ENCODE data around the gene GMPR2. TPM values are rescaled to one million over a fixed set of nuclear protein-coding genes. Genes with fewer than 3 reads are reported as not detected.
A peak's percentile ranks its signal among the peaks of the same experiment; 100 is the strongest.

The GMPR2 gene
- total and polyA plus RNA-seq, 11 donors: 23.9 to 55.9 (median 31.5) TPM

DNA sequence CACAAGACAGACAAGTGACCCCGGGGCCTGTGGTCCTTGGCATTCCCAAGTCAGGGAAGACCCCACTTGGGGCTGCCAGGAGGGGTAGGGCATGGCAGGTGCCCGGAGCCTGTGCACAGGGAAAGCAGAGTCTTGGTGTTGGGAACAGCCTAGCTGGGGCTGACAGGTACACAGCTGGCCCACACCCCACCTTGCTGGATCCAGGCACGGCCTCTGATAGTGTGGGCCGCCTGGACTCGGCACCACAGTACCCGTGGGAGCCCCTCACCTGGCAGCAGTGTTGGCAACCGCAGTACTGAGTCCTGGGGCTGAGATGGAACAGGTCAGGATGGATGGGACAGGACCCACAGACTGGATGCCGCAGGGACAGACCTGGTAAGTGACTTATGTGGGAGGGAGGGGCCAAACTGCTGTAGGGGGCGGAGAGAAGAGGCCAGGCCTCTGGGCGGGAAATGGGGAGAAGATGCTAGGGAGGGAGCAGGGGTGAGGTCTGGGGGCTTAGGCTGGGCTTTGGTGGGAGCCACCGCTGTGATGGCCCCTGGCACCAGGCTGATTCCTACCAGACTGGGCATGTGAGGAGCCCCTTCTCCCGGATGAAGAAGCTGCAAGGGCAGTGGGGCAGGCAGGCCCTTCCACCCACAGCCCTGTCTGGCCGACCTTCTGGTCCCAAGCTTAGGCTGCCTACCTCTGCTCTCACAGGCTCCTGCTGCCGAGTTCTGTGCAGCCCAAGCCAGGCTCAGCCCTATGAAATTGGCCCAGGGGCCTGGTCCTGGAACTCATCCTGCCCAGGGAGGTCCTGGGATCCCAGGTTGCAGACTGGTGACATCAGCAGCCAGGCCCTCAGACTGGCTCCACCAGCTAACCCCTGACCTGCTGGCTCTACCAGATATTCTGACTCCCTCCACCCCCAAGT is 30.3 kb downstream of the GMPR2 start, which contains the start of gene TGM1:
TGM1 (minus strand) TSS at position 357 of the 913 bp plus-strand sequence. CDS start 825 bp downstream, outside the sequence.
- Histone ChIP-seq H3K27me3 (no peaks in the 10 kb centered on the region), H3K9me3 (no peaks in the 10 kb centered on the region), H3K4me1 (no peaks in the 10 kb centered on the region), H3K27ac (no peak within 1 kb of the TSS), H3K4me3 (no peak within 1 kb of the TSS), H3K36me3 (peaks cover 0 to 32% (median 22%) of the 10 kb centered on the region in 9 donors)
- intact Hi-C loops (cut with DNase I): no loop called here
- DNase-seq (peak in 1 of 5 donors; percentile 14), ATAC-seq (no peak)
- TF ChIP-seq CTCF (IDR thresholded peaks at IDR 0.05) (no peak), POLR2A (IDR thresholded peaks at IDR 0.05) (no peak)
- WGBS, 4 donors: 86 to 89% (median 87%) methylated on average over 13 to 14 of the region's 14 CpGs

DNA sequence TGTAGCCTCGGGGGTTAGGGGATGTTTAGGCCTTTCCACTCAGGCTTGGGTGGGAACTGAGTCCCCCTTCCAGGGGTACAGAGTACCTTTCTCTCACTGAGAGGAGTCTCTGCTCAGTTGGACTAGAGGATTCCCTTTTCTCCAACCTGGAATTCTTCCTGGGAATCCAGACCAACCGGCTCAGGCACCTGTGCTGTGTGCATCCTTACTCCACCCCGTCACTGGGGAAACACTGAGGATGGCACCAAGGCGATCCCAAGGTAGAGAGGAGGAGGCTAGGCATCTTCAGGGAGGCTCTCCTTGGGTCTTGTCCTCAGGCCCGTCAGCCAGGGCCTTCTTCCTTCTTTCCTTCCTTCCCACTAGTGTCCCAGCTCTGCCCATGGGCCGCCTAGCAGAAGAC is 31.1 kb downstream of the GMPR2 start:
- ATAC-seq (no peak), DNase-seq (no peak)
- Histone ChIP-seq H3K9me3 (no peaks in the 10 kb centered on the region), H3K4me1 (no peaks in the 10 kb centered on the region), H3K27ac (no peak overlapping the region), H3K4me3 (no peak overlapping the region), H3K27me3 (no peaks in the 10 kb centered on the region), H3K36me3 (peaks cover 0 to 40% (median 23%) of the 10 kb centered on the region in 9 donors)
- TF ChIP-seq CTCF (IDR thresholded peaks at IDR 0.05) (no peak), POLR2A (IDR thresholded peaks at IDR 0.05) (no peak)
- 75 to 86% (median 80%) methylated on average over 6 of the region's 6 CpGs for WGBS, 4 donors
- intact Hi-C loops (cut with DNase I): no loop called here

DNA sequence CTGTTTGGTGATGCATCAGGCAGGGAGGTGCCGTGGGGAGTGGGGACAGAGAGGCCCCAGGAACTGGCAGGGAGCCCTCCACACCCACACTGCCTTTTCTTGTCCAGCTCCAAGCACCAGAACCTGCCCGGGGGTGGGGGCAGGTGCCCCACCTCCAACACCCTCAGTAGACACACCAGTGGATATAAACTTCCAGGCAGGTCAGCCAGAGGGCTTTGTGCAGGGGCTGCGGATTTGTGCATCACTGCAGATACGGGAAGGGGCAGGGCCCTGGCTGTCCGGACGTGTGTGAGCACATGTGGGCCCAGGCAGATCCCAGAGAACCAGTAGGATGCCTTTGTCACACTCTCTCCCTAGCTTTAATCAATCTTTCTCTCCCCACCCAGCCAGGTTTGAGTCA is 31.6 kb downstream of the GMPR2 start:
- Histone ChIP-seq H3K9me3 (no peaks in the 10 kb centered on the region), H3K27ac (no peak overlapping the region), H3K4me1 (no peaks in the 10 kb centered on the region), H3K4me3 (no peak overlapping the region), H3K36me3 (peaks cover 0 to 44% (median 26%) of the 10 kb centered on the region in 9 donors), H3K27me3 (no peaks in the 10 kb centered on the region)
- TF ChIP-seq POLR2A (IDR thresholded peaks at IDR 0.05) (no peak), CTCF (IDR thresholded peaks at IDR 0.05) (no peak)
- ATAC-seq: no peak
- WGBS, 4 donors: 79 to 84% (median 80%) methylated on average over 5 to 6 of the region's 6 CpGs
- DNase-seq: peak in 1 of 5 donors; percentile 14
- intact Hi-C loops (cut with DNase I): no loop called here
